PC-9 (cell line): Measurements from ENCODE around the gene INAVA. TPM values are rescaled to one million over a fixed set of nuclear protein-coding genes. Genes with fewer than 3 reads are reported as not detected.

Experiments
- BruUV-seq: library from RNA; stranded (reverse); fragments of 400-500 nt; replicated peaks from 2 replicates; lab custom pipeline; 2021; lab: Mats Ljungman, UMichigan
- CTCF ChIA-PET: fragments of 300-600 bp; sonication (Branson Sonifier 250); formaldehyde crosslinking; loops from one replicate; lab custom pipeline; 2022; ENCODE audit warnings: antibody characterized with exemption; lab: Charles Lee
- POLR2A ChIA-PET: fragments of 300-600 bp; sonication (Branson Sonifier 250); formaldehyde crosslinking; loops from one replicate; lab custom pipeline; 2022; ENCODE audit warnings: antibody characterized with exemption; ENCODE audit not compliant: unreplicated experiment; lab: Charles Lee
- DNase-seq, 2 experiments: peaks; one replicate each; pipeline versions ENCODE4 v3.0.0 to v3.0.0-alpha.2; 2015 to 2022; ENCODE audit warnings: mixed read lengths in 1 of 2
- H2AFZ ChIP-seq: fragments of 200-600 bp; sonication (generic); 2 replicates; pipeline ENCODE4 v1.8.1; 2017; ENCODE audit warnings: antibody characterized with exemption
- H3F3A ChIP-seq: fragments of 200-600 bp; sonication (generic); 2 replicates; pipeline ENCODE4 v1.8.1; 2017; ENCODE audit warnings: antibody characterized with exemption, mild to moderate bottlenecking, low read depth; ENCODE audit not compliant: insufficient read depth
- H3K27ac ChIP-seq: fragments of 200-600 bp; sonication (generic); 2 replicates; pipeline ENCODE4 v1.6.1; 2016; ENCODE audit warnings: mixed run types
- H3K27me3 ChIP-seq: fragments of 200-600 bp; sonication (generic); 2 replicates; pipeline ENCODE4 v1.6.1; 2016; ENCODE audit warnings: low read depth, mixed run types; ENCODE audit not compliant: insufficient read depth
- H3K36me3 ChIP-seq: fragments of 200-600 bp; sonication (generic); 2 replicates; pipeline ENCODE4 v1.6.1; 2016; ENCODE audit warnings: low read depth, mixed run types
- H3K4me1 ChIP-seq: fragments of 200-600 bp; sonication (generic); replicated peaks from 2 replicates; pipeline ENCODE4 v1.6.1; 2016; ENCODE audit warnings: mixed run types; ENCODE audit not compliant: insufficient read depth
- H3K4me2 ChIP-seq: fragments of 200-600 bp; sonication (generic); 2 replicates; pipeline ENCODE4 v1.6.1; 2017; ENCODE audit warnings: mixed run types
- H3K4me3 ChIP-seq: fragments of 200-600 bp; sonication (generic); 2 replicates; pipeline ENCODE4 v1.6.1; 2016; ENCODE audit warnings: mixed run types
- H3K79me2 ChIP-seq: fragments of 200-600 bp; sonication (generic); 2 replicates; pipeline ENCODE4 v1.6.1; 2017; ENCODE audit warnings: low read depth, mixed run types
- H3K9me2 ChIP-seq: fragments of 200-600 bp; sonication (generic); 2 replicates; pipeline ENCODE4 v1.8.1; 2017; ENCODE audit warnings: mild to moderate bottlenecking; ENCODE audit not compliant: insufficient read depth
- H3K9me3 ChIP-seq: fragments of 200-600 bp; sonication (generic); 2 replicates; pipeline ENCODE4 v1.8.1; 2016; ENCODE audit warnings: low read depth; ENCODE audit not compliant: insufficient read depth
- H4K20me1 ChIP-seq: fragments of 200-600 bp; sonication (generic); 2 replicates; pipeline ENCODE4 v1.8.1; 2017; ENCODE audit not compliant: insufficient read depth
- EZH2 ChIP-seq: fragments of 200-600 bp; sonication (generic); IDR thresholded peaks from 2 replicates; pipeline ENCODE4 v1.8.0; 2017; ENCODE audit warnings: antibody characterized with exemption, low read depth
- intact Hi-C: fragments of 100-400 bp; cut with micrococcal nuclease; formaldehyde crosslinking; loops from one replicate; pipeline ENCODE4 v1.10.0; 2022; ENCODE audit not compliant: unreplicated experiment
- total RNA-seq: library from RNA; stranded (reverse); gene quantifications from 2 replicates; pipeline ENCODE4 v1.2.3, GENCODE V29; 2021
- TF ChIP-seq, protein P1 (sequence below): fragments of 200-600 bp; sonication (generic); conservative IDR thresholded peaks from 2 replicates; pipeline ENCODE4 v1.6.1; 2017; ENCODE audit warnings: mixed run types, antibody characterized with exemption, mild to moderate bottlenecking, moderate library complexity

INAVA gene
- total RNA-seq, 1 experiment from 2014 or later = 49.8 TPM

DNA sequence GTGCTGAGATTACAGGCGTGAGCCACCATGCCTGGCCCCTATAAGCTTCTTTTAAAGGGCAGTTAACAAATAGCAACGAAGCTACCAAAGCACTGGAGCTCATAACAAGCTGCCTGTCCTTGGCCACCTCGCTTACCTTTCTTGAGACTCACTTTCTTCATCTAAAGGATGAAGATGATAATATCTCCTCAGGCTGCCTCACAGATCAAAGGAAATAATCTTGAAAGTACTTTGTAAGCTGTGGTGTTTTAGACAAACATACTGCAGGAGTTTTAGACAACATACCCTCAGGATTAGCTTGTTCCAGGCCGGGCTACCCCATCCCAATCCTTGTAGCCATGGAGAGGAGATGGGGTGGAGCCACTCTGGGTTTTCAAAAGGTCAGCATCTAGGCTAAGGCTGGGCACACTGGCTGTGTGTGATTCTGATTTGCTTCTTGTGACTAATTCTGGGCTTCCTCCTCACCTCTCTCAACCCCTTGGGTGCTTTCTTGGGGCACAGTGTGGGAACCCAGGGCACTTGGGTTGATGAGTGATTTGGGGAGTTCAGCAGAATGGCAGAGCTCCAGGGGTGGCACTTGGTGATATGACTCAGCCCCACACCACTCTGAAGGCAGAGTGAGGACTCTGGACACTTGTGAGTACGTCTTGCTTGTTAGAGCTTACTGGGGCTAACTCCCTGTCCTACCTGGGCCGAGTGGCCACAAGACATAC lies 16.7 kb upstream of the INAVA start:
- no peak overlapping the region for H3K4me2 ChIP-seq
- POLR2A ChIA-PET = interaction anchor here (0.6 kb wide), 1 partner anchor 19 kb away, joined by 5 read pairs; no protein-coding TSS in a partner anchor
- intact Hi-C loops = no loop called here

DNA sequence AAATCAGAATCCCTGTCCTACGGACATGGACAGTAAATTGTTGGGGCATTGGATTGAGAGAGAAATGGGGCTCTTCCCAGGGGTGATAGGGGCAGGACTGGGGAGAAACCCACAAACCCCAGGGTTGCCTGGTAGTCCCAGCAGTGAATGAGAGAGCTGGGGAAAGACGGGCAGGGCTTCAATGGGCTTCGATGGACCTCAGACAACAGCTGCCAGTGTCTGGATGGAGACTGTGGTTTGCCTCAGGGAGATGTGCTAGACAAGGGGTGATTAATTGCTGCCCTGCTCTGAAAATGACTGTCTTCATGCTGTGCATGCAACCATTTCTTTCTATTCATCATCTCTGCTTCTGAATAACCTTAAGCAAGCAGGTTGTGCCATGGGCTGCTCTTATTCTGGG lies 14.5 kb upstream of the INAVA start:
- Histone ChIP-seq H4K20me1 (no peaks in the 10 kb centered on the region), H3K36me3 (no peaks in the 10 kb centered on the region), H3K9me2 (no peaks in the 10 kb centered on the region), H2AFZ (no peak overlapping the region), H3K27ac (no peak overlapping the region), H3K4me3 (no peak overlapping the region), H3K27me3 (no peaks in the 10 kb centered on the region), H3K4me1 (no peaks in the 10 kb centered on the region), H3K4me2 (no peak overlapping the region), H3F3A (peaks cover 5% of the 10 kb centered on the region; the same call in 1 of the 2 replicates), H3K9me3 (no peaks in the 10 kb centered on the region), H3K79me2 (no peaks in the 10 kb centered on the region)
- TF ChIP-seq EZH2 = no peak
- TF ChIP-seq, protein P1, sequence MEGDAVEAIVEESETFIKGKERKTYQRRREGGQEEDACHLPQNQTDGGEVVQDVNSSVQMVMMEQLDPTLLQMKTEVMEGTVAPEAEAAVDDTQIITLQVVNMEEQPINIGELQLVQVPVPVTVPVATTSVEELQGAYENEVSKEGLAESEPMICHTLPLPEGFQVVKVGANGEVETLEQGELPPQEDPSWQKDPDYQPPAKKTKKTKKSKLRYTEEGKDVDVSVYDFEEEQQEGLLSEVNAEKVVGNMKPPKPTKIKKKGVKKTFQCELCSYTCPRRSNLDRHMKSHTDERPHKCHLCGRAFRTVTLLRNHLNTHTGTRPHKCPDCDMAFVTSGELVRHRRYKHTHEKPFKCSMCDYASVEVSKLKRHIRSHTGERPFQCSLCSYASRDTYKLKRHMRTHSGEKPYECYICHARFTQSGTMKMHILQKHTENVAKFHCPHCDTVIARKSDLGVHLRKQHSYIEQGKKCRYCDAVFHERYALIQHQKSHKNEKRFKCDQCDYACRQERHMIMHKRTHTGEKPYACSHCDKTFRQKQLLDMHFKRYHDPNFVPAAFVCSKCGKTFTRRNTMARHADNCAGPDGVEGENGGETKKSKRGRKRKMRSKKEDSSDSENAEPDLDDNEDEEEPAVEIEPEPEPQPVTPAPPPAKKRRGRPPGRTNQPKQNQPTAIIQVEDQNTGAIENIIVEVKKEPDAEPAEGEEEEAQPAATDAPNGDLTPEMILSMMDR = no peak
- DNase-seq = no peak
- ChIA-PET POLR2A (no interaction called here), CTCF (interaction anchor here (0.7 kb wide), 1 partner anchor 705 kb away, joined by 3 read pairs; no protein-coding TSS in a partner anchor)
- intact Hi-C loops = loop anchor here (5.0 kb wide), 1 partner anchor 618 kb away; no protein-coding TSS in a partner anchor
- no TSS peak for BruUV-seq

More for the DNA sequence above, 16.7 kb upstream of the INAVA start:
- Histone ChIP-seq H3K4me3 (no peak overlapping the region), H3F3A (peaks cover 5% of the 10 kb centered on the region; the same call in 1 of the 2 replicates), H4K20me1 (no peaks in the 10 kb centered on the region), H3K9me3 (no peaks in the 10 kb centered on the region), H3K4me1 (no peaks in the 10 kb centered on the region), H3K36me3 (no peaks in the 10 kb centered on the region), H3K79me2 (no peaks in the 10 kb centered on the region), H2AFZ (no peak overlapping the region), H3K9me2 (no peaks in the 10 kb centered on the region), H3K27me3 (no peaks in the 10 kb centered on the region), H3K27ac (no peak overlapping the region)
- CTCF ChIA-PET = interaction anchor here (0.7 kb wide), 1 partner anchor 943 kb away, joined by 6 read pairs; no protein-coding TSS in a partner anchor
- BruUV-seq = no TSS peak
- TF ChIP-seq, protein P1 = no peak
- TF ChIP-seq EZH2 = no peak
- no peak for DNase-seq

DNA sequence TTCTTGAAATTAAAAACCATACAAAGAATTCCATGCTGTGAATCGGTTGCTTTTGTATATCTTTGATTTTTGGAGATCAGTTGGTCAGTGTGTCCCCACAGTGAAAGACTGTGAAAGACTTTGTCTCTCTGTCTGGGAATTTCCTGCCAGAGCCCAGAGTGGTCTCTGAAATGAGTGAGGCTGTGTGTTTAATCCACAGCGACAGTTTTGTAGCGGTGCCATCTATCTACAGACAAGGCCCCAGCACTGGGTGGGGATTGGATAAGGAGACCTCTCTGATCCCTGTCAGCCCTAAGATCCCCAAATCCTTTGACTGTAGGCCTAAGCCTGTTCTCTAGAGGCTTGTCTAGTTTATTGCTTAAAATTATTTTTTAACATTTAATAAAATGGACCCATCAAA lies 11.6 kb upstream of the INAVA start:
- H3K27me3 ChIP-seq = no peaks in the 10 kb centered on the region
- POLR2A ChIA-PET = interaction anchor here (0.6 kb wide), 1 partner anchor 12 kb away, joined by 3 read pairs; no protein-coding TSS in a partner anchor
- DNase-seq = no peak
- H3K4me1 ChIP-seq = peaks cover 6% of the 10 kb centered on the region; the same call in 1 of the 2 replicates
- no peak overlapping the region for H3K27ac ChIP-seq
- no peak overlapping the region for H2AFZ ChIP-seq
- CTCF ChIA-PET = no interaction called here
- intact Hi-C loops = loop anchor here (5.0 kb wide), 1 partner anchor 621 kb away; no protein-coding TSS in a partner anchor
- TF ChIP-seq, protein P1 = no peak
- no peak for TF ChIP-seq EZH2
- no peaks in the 10 kb centered on the region for H3K79me2 ChIP-seq
- no peaks in the 10 kb centered on the region for H3K9me2 ChIP-seq
- H3K36me3 ChIP-seq = no peaks in the 10 kb centered on the region
- no peaks in the 10 kb centered on the region for H3K9me3 ChIP-seq
- H3K4me3 ChIP-seq = no peak overlapping the region
- BruUV-seq = no TSS peak
- H3K4me2 ChIP-seq = no peak overlapping the region
- H3F3A ChIP-seq = no peaks in the 10 kb centered on the region
- no peaks in the 10 kb centered on the region for H4K20me1 ChIP-seq
